Breast epithelium (tissue), 4 donors: ENCODE results near the gene PC. TPM values are rescaled to one million over a fixed set of nuclear protein-coding genes. Genes with fewer than 3 reads are reported as not detected.

Source experiments
- DNase-seq, 2 donors: peaks; one replicate each; pipeline ENCODE4 v3.0.0-alpha.2; 2019; ENCODE audit warnings: low spot score in 2 of 2
- H3K27ac ChIP-seq, 2 donors: fragments of 200-600 bp; sonication (generic) in 1 of 2; one replicate each; pipeline ENCODE4 v1.5.1; 2016 to 2019; ENCODE audit warnings: mild to moderate bottlenecking in 1 of 2
- H3K27me3 ChIP-seq, 2 donors: fragments of 200-600 bp; sonication (generic) in 1 of 2; one replicate each; pipeline versions ENCODE4 v1.5.1 to v1.6.0; 2017 to 2019; ENCODE audit warnings: control low read depth in 1 of 2, mild to moderate bottlenecking in 1 of 2
- H3K36me3 ChIP-seq: fragments of 200-600 bp; one replicate; pipeline ENCODE4 v1.5.1; 2019
- H3K4me1 ChIP-seq, 2 donors: fragments of 200-600 bp; sonication (generic); one replicate each; pipeline ENCODE4 v1.5.1; 2016 to 2019; ENCODE audit warnings: control low read depth in 1 of 2
- H3K4me3 ChIP-seq, 3 donors: fragments of 200-600 bp; sonication (generic); 1 replicate in 2 of 3; 2 replicates in 1 of 3; pipeline ENCODE4 v1.5.1; 2016 to 2019; ENCODE audit warnings: mild to moderate bottlenecking in 3 of 3, moderate library complexity in 2 of 3
- H3K9me3 ChIP-seq, 2 donors: fragments of 200-600 bp; sonication (generic) in 1 of 2; one replicate each; pipeline ENCODE4 v1.5.1; 2016 to 2019; ENCODE audit warnings: control low read depth in 1 of 2
- CTCF ChIP-seq, 3 donors: fragments of 450-650 bp; IDR thresholded peaks; one replicate each; pipeline ENCODE4 v1.5.1; 2016 to 2017; ENCODE audit warnings: antibody characterized with exemption in 3 of 3, mild to moderate bottlenecking in 3 of 3, moderate library complexity in 3 of 3
- POLR2A ChIP-seq: fragments of 450-650 bp; IDR thresholded peaks from one replicate; pipeline ENCODE4 v1.6.1; 2016; ENCODE audit warnings: antibody characterized with exemption, mild to moderate bottlenecking, moderate library complexity
- POLR2AphosphoS5 ChIP-seq, 3 donors: sonication (generic); formaldehyde crosslinking; IDR thresholded peaks; one replicate each; pipeline ENCODE4 v1.6.1; 2017; ENCODE audit warnings: antibody characterized with exemption in 3 of 3
- intact Hi-C: fragments of 100-400 bp; cut with DNase I; formaldehyde crosslinking; loops from one replicate; pipeline ENCODE4 v1.15.1; 2023; ENCODE audit warnings: low total_unique reads
- total RNA-seq, 3 donors: library from RNA; depleted of rRNA; stranded (reverse); fragments of >200 nt; gene quantifications; one replicate each; pipeline ENCODE4 v1.1.0, GENCODE V29; 2016

PC gene
- total RNA-seq, 3 donors from 2014 or later = 35.4 to 137 (median 50.2) TPM

DNA sequence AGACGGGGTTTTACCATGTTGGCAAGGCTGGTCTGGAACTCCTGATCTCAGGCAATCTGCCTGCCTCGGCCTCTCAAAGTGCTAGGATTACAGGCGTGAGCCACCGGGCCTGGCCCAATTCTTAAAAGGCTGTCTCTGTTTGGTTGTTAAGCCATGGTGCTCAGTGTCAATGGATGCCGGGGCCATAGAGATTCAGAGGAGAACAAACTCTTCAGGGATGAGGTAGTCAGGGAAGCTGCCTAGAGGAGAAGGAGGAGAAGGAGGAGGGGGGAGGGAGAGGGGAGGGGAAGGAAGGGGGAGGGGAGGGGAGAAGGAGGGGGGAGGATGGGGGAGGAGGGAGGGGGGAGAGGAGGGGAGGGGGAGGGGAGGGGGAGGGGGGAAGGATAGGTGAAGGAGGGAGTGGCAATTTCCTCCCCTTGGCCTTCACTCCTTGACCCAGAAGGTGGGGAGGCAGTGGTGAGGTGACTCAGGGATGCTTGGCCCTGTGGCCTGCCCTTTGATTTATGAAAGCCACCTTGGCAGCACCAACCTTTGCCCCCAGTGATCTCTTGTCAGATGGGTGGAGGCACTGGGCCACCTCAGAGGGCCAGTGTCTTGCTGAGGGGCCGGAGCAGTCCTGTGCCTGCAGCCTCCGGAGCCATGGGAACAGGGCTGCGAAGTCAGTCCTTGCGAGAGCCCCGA, 16.7 kb upstream of the PC start, which contains the start of gene C11orf86:
Gene C11orf86, plus strand, starts transcription at position 581 of the 681 bp plus-strand sequence. Its CDS starts 59 bp downstream, at position 640.
- intact Hi-C loops = no loop called here
- H3K4me3 ChIP-seq = no peak within 1 kb of the TSS
- peaks cover 0 to 4% of the 10 kb centered on the region in 2 donors for H3K4me1 ChIP-seq
- no peaks in the 10 kb centered on the region for H3K27me3 ChIP-seq
- H3K36me3 ChIP-seq = no peaks in the 10 kb centered on the region
- TF ChIP-seq CTCF (IDR thresholded peaks at IDR 0.05) = no peak
- TF ChIP-seq POLR2A = no peak
- no peak for TF ChIP-seq POLR2AphosphoS5 (IDR thresholded peaks at IDR 0.05)
- DNase-seq = no peak
- no peak within 1 kb of the TSS for H3K27ac ChIP-seq
- peaks cover 0 to 4% of the 10 kb centered on the region in 2 donors for H3K9me3 ChIP-seq

GRCh38 chr11:66973956-66974580, 15.9 kb upstream of the PC start:
- no peaks in the 10 kb centered on the region for H3K27me3 ChIP-seq
- DNase-seq = no peak
- H3K4me3 ChIP-seq = no peak overlapping the region
- no peaks in the 10 kb centered on the region for H3K9me3 ChIP-seq
- TF ChIP-seq CTCF (IDR thresholded peaks at IDR 0.05) = no peak
- TF ChIP-seq POLR2A = no peak
- no peak for TF ChIP-seq POLR2AphosphoS5 (IDR thresholded peaks at IDR 0.05)
- H3K36me3 ChIP-seq = no peaks in the 10 kb centered on the region
- peaks cover 0 to 4% of the 10 kb centered on the region in 2 donors for H3K4me1 ChIP-seq
- intact Hi-C loops = no loop called here
- H3K27ac ChIP-seq = no peak overlapping the region

GRCh38 chr11:66971488-66971887, 13.3 kb upstream of the PC start:
- peaks cover 0 to 4% of the 10 kb centered on the region in 2 donors for H3K4me1 ChIP-seq
- intact Hi-C loops = no loop called here
- H3K27me3 ChIP-seq = no peaks in the 10 kb centered on the region
- TF ChIP-seq POLR2A = no peak
- H3K36me3 ChIP-seq = no peaks in the 10 kb centered on the region
- no peak for DNase-seq
- peak overlapping the region; percentile 86 to 94 for H3K27ac ChIP-seq
- H3K9me3 ChIP-seq = no peaks in the 10 kb centered on the region
- H3K4me3 ChIP-seq = no peak overlapping the region

GRCh38 chr11:66970807-66971442, 12.7 kb upstream of the PC start:
- Histone ChIP-seq H3K4me3 (no peak overlapping the region), H3K27me3 (no peaks in the 10 kb centered on the region), H3K27ac (peak overlapping the region; percentile 86 to 94), H3K9me3 (no peaks in the 10 kb centered on the region), H3K36me3 (no peaks in the 10 kb centered on the region), H3K4me1 (peaks cover 0 to 4% of the 10 kb centered on the region in 2 donors)
- intact Hi-C loops = no loop called here
- peak in 1 of 2 donors; percentile 55 for DNase-seq
- TF ChIP-seq CTCF (IDR thresholded peaks at IDR 0.05) = no peak
- TF ChIP-seq POLR2AphosphoS5 (IDR thresholded peaks at IDR 0.05) = peak; percentile 61 to 67 (median 66)
- TF ChIP-seq POLR2A = no peak

GRCh38 chr11:66970371-66970806, 12.2 kb upstream of the PC start:
- H3K27ac ChIP-seq = peak overlapping the region; percentile 86 to 94

More at GRCh38 chr11:66970371-66970806, 12.2 kb upstream of the PC start:
- no peak for TF ChIP-seq POLR2A
- TF ChIP-seq CTCF (IDR thresholded peaks at IDR 0.05) = no peak
- no peak for TF ChIP-seq POLR2AphosphoS5 (IDR thresholded peaks at IDR 0.05)
- intact Hi-C loops = no loop called here
- Histone ChIP-seq H3K27me3 (no peaks in the 10 kb centered on the region), H3K4me3 (no peak overlapping the region), H3K9me3 (no peaks in the 10 kb centered on the region), H3K4me1 (peaks cover 0 to 4% of the 10 kb centered on the region in 2 donors), H3K36me3 (no peaks in the 10 kb centered on the region)
- DNase-seq = no peak
